Mesendoderm (in vitro differentiated cells): ENCODE data around the gene RASAL1.
A peak's percentile ranks its signal among the peaks of the same experiment; 100 is the strongest.

Source experiments
- DNase-seq: peaks from one replicate; pipeline ENCODE4 v3.0.0; 2013
- H2AK5ac ChIP-seq: 2 replicates; pipeline ENCODE4 v1.6.1; 2013; ENCODE audit warnings: low read length, inconsistent platforms
- H2BK120ac ChIP-seq: 2 replicates; pipeline ENCODE4 v1.6.1; 2013; ENCODE audit warnings: low read depth, mild to moderate bottlenecking, low read length, moderate library complexity, mixed read lengths
- H2BK15ac ChIP-seq: replicated peaks from 2 replicates; pipeline ENCODE4 v1.6.1; 2013; ENCODE audit warnings: low read depth, mild to moderate bottlenecking, moderate library complexity
- H2BK5ac ChIP-seq: 2 replicates; pipeline ENCODE4 v1.6.1; 2013; ENCODE audit warnings: low read length, inconsistent platforms
- H3K18ac ChIP-seq: 2 replicates; pipeline ENCODE4 v1.6.1; 2013; ENCODE audit warnings: mild to moderate bottlenecking, low read length, mixed read lengths
- H3K23ac ChIP-seq: one replicate; pipeline ENCODE4 v1.6.1; 2013; ENCODE audit warnings: low read length
- H3K27ac ChIP-seq: 2 replicates; pipeline ENCODE4 v1.5.1; 2013; ENCODE audit warnings: low read depth, mild to moderate bottlenecking, inconsistent platforms, low read length, moderate library complexity
- H3K27me3 ChIP-seq: 2 replicates; pipeline ENCODE4 v1.6.1; 2013; ENCODE audit warnings: low read length, control low read depth, mild to moderate bottlenecking, inconsistent platforms; ENCODE audit not compliant: insufficient read depth, poor library complexity
- H3K36me3 ChIP-seq: 2 replicates; pipeline ENCODE4 v1.6.1; 2013; ENCODE audit warnings: low read length, inconsistent platforms; ENCODE audit not compliant: control insufficient read depth, insufficient read depth
- H3K4ac ChIP-seq: one replicate; pipeline ENCODE4 v1.6.1; 2013; ENCODE audit warnings: low read depth, mild to moderate bottlenecking, low read length, moderate library complexity
- H3K4me1 ChIP-seq: 2 replicates; pipeline ENCODE4 v1.6.1; 2013; ENCODE audit warnings: low read depth, low read length, inconsistent platforms; ENCODE audit not compliant: control insufficient read depth
- H3K4me2 ChIP-seq: 2 replicates; pipeline ENCODE4 v1.6.1; 2013; ENCODE audit warnings: low read length
- H3K4me3 ChIP-seq: 2 replicates; pipeline ENCODE4 v1.5.1; 2013; ENCODE audit warnings: mild to moderate bottlenecking, low read length
- H3K56ac ChIP-seq: one replicate; pipeline ENCODE4 v1.6.1; 2013; ENCODE audit warnings: low read length
- H3K79me1 ChIP-seq: 2 replicates; pipeline ENCODE4 v1.6.1; 2013; ENCODE audit warnings: low read length, inconsistent platforms
- H3K79me2 ChIP-seq: 2 replicates; pipeline ENCODE4 v1.6.1; 2013; ENCODE audit warnings: mild to moderate bottlenecking, low read length; ENCODE audit not compliant: control insufficient read depth, insufficient read depth
- H3K9ac ChIP-seq: 2 replicates; pipeline ENCODE4 v1.6.1; 2013; ENCODE audit warnings: low read length, inconsistent platforms
- H4K5ac ChIP-seq: one replicate; pipeline ENCODE4 v1.6.1; 2013; ENCODE audit warnings: low read length
- H4K8ac ChIP-seq: one replicate; pipeline ENCODE4 v1.6.1; 2013; ENCODE audit warnings: low read depth, mild to moderate bottlenecking, control low read depth, low read length, moderate library complexity
- WGBS: extraction: QIAGEN DNeasy Blood & Tissue Kit; methylation state at CpG from one replicate; pipeline ENCODE4 v1.1.7; 2013; ENCODE audit warnings: low lambda C conversion rate, missing lambda C conversion rate; ENCODE audit not compliant: insufficient coverage; ENCODE audit errors: extremely low coverage; 5-methylcytosine and 5-hydroxymethylcytosine counted together

Gene RASAL1

GRCh38 chr12:113060336-113060960, 75.1 kb downstream of the RASAL1 start:
- no peak overlapping the region for H3K9ac ChIP-seq
- no peak overlapping the region for H2AK5ac ChIP-seq
- no peak overlapping the region for H3K18ac ChIP-seq
- no peak overlapping the region for H4K8ac ChIP-seq
- H2BK120ac ChIP-seq: no peak overlapping the region
- no peak overlapping the region for H3K56ac ChIP-seq
- H3K27me3 ChIP-seq: peaks cover 6% of the 10 kb centered on the region
- H2BK15ac ChIP-seq: no peak overlapping the region
- no peak overlapping the region for H3K4me3 ChIP-seq
- no peaks in the 10 kb centered on the region for H3K4me1 ChIP-seq
- no peak overlapping the region for H3K4me2 ChIP-seq
- no peak for DNase-seq
- no peaks in the 10 kb centered on the region for H3K36me3 ChIP-seq
- no peak overlapping the region for H3K23ac ChIP-seq
- no peak overlapping the region for H2BK5ac ChIP-seq
- H3K4ac ChIP-seq: no peak overlapping the region
- H3K79me1 ChIP-seq: no peaks in the 10 kb centered on the region
- no peak overlapping the region for H4K5ac ChIP-seq
- no peaks in the 10 kb centered on the region for H3K79me2 ChIP-seq
- H3K27ac ChIP-seq: no peak overlapping the region
- WGBS: no CpG with 5 or more reads among the region's 7 CpGs

GRCh38 chr12:113059071-113059595, 76.4 kb downstream of the RASAL1 start:
- H3K4me3 ChIP-seq: no peak overlapping the region
- no peak overlapping the region for H2BK15ac ChIP-seq
- no peak overlapping the region for H3K18ac ChIP-seq
- H4K5ac ChIP-seq: no peak overlapping the region
- no peak overlapping the region for H3K4me2 ChIP-seq
- peaks cover 6% of the 10 kb centered on the region for H3K27me3 ChIP-seq
- no peak overlapping the region for H3K4ac ChIP-seq
- no peaks in the 10 kb centered on the region for H3K79me2 ChIP-seq
- no peak for DNase-seq
- H3K27ac ChIP-seq: no peak overlapping the region
- no peak overlapping the region for H3K56ac ChIP-seq
- no peak overlapping the region for H3K23ac ChIP-seq
- H3K36me3 ChIP-seq: no peaks in the 10 kb centered on the region
- 100% methylated on average over 1 of the region's 8 CpGs for WGBS
- H2BK5ac ChIP-seq: no peak overlapping the region
- H4K8ac ChIP-seq: no peak overlapping the region
- no peaks in the 10 kb centered on the region for H3K4me1 ChIP-seq
- H3K9ac ChIP-seq: no peak overlapping the region
- no peaks in the 10 kb centered on the region for H3K79me1 ChIP-seq
- no peak overlapping the region for H2BK120ac ChIP-seq
- no peak overlapping the region for H2AK5ac ChIP-seq

- no peaks in the 10 kb centered on the region for H3K4me1 ChIP-seq
- H4K8ac ChIP-seq: no peak overlapping the region
- H3K79me2 ChIP-seq: no peaks in the 10 kb centered on the region
- no peak overlapping the region for H3K4me3 ChIP-seq
- no peak overlapping the region for H3K9ac ChIP-seq
- no peak overlapping the region for H3K4ac ChIP-seq
- H2BK15ac ChIP-seq: no peak overlapping the region
- H3K18ac ChIP-seq: no peak overlapping the region
- no CpG with 5 or more reads among the region's 1 CpG for WGBS
- H2BK120ac ChIP-seq: no peak overlapping the region
- H3K56ac ChIP-seq: no peak overlapping the region
- H3K36me3 ChIP-seq: no peaks in the 10 kb centered on the region
- peaks cover 6% of the 10 kb centered on the region for H3K27me3 ChIP-seq
- H2BK5ac ChIP-seq: no peak overlapping the region
- DNase-seq: no peak
- H2AK5ac ChIP-seq: no peak overlapping the region
- H4K5ac ChIP-seq: no peak overlapping the region
- no peak overlapping the region for H3K27ac ChIP-seq
- H3K23ac ChIP-seq: no peak overlapping the region
- no peaks in the 10 kb centered on the region for H3K79me1 ChIP-seq
- no peak overlapping the region for H3K4me2 ChIP-seq
Observed at GRCh38 chr12:113058553-113058952, 77.0 kb downstream of the RASAL1 start.

GRCh38 chr12:113057565-113058485, 77.7 kb downstream of the RASAL1 start:
- Histone ChIP-seq H3K79me2 (no peaks in the 10 kb centered on the region), H3K18ac (no peak overlapping the region), H3K56ac (peak overlapping the region; percentile 56), H4K5ac (no peak overlapping the region), H3K27me3 (peaks cover 6% of the 10 kb centered on the region), H3K4me3 (no peak overlapping the region), H3K79me1 (no peaks in the 10 kb centered on the region), H3K23ac (no peak overlapping the region), H2BK5ac (no peak overlapping the region), H2BK15ac (no peak overlapping the region), H3K36me3 (no peaks in the 10 kb centered on the region), H3K4me2 (no peak overlapping the region), H2BK120ac (no peak overlapping the region), H3K4ac (no peak overlapping the region), H3K9ac (no peak overlapping the region), H3K27ac (no peak overlapping the region), H3K4me1 (no peaks in the 10 kb centered on the region), H4K8ac (no peak overlapping the region), H2AK5ac (no peak overlapping the region)
- WGBS: no CpG with 5 or more reads among the region's 44 CpGs
- DNase-seq: no peak

- no CpG with 5 or more reads among the region's 94 CpGs for whole genome bisulfite sequencing
- Histone ChIP-seq H3K4me1 (no peaks in the 10 kb centered on the region), H3K56ac (peak within 1 kb of the TSS; percentile 75), H2AK5ac (no peak within 1 kb of the TSS), H2BK15ac (no peak within 1 kb of the TSS), H3K4me3 (peak within 1 kb of the TSS; percentile 14), H2BK120ac (no peak within 1 kb of the TSS), H3K79me1 (no peaks in the 10 kb centered on the region), H4K5ac (no peak within 1 kb of the TSS), H3K36me3 (no peaks in the 10 kb centered on the region), H3K79me2 (no peaks in the 10 kb centered on the region), H3K27ac (no peak within 1 kb of the TSS), H2BK5ac (no peak within 1 kb of the TSS), H3K18ac (peak within 1 kb of the TSS; percentile 19), H4K8ac (no peak within 1 kb of the TSS), H3K4ac (peak within 1 kb of the TSS; percentile 6), H3K4me2 (peak within 1 kb of the TSS; percentile 57), H3K23ac (no peak within 1 kb of the TSS), H3K9ac (peak within 1 kb of the TSS; percentile 56), H3K27me3 (peaks cover 6% of the 10 kb centered on the region)
- DNase-seq: no peak
Observed at GRCh38 chr12:113056631-113057488, 78.7 kb downstream of the RASAL1 start, which contains the start of gene DTX1. Gene DTX1, plus strand, starts transcription at chr12:113056730. Its CDS starts 1,463 bp downstream, at chr12:113058193.
